Activated T-helper 1 cell treated with Interleukin-2 at 50 U/mL for 16 hours (primary cell): Measurements from ENCODE around the gene GABRR1.
"Not testable (repeated sequence)": the region's sequence is repeated elsewhere in the genome, so short reads cannot be mapped to it uniquely, and the experiment has no call there.

Experiments used
- DNase-seq: peaks from one replicate; pipeline ENCODE4 v3.0.0-alpha.2; 2020; ENCODE audit warnings: low read depth

The GABRR1 gene

DNA sequence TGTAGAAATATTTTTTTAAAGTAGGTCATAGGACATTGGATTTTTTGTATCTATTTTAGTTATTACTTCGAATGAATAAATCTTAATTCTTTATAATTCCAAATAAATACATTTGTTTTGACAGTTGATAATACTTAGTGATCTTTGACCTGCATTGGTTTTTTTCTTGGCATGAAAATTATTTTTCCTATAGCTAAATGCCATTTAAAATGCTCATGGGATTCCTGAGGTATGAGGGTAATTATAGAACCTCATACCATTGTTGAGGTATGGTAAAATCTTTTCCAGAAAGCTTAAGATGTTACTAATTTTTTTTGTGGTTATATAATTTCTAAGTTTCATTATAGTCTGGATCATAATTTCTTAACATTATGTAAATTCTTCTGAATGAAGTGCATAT is 63.0 kb downstream of the GABRR1 start:
- no peak for DNase-seq

GRCh38 chr6:89148016-89148750 is 69.0 kb downstream of the GABRR1 start:
- no peak for DNase-seq

- no peak for DNase-seq
Measured at GRCh38 chr6:89146718-89147700, 70.1 kb downstream of the GABRR1 start.

- DNase-seq = peak; percentile 38
Measured at GRCh38 chr6:89145956-89146717, 71.0 kb downstream of the GABRR1 start, which contains the start of gene PM20D2. Gene PM20D2, plus strand, starts transcription at chr6:89146055. Its CDS starts 90 bp downstream, at chr6:89146145.

GRCh38 chr6:89145091-89145955 is 71.8 kb downstream of the GABRR1 start:
- no peak for DNase-seq

DNA sequence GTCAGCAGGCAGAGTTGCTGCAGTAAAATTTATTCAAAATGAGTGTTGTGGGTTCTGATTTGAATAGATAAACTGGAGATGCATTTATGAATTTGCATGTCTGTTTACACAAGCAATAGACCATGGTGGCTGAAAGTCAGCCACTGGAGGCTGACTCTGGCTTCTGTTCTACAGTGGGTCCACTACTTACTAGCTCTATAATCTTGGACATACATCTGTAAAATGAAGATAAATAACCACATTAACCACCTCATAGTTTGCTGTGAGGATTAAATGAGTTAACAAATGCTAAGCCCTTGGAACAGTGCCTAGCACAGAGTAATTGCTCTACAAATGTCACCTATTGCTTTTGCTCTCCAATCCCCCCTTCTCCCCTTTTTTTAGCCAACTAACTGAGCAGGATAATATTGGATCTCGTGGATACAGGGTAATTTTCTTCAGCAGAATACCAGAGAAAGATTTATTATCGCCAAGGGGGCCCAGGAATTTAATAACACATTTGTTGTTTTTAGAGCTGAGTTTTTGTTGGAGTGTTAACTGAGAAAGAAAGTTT is 72.7 kb downstream of the GABRR1 start:
- no peak for DNase-seq

- DNase-seq = no peak
Measured at GRCh38 chr6:89140347-89141156, 76.6 kb downstream of the GABRR1 start.

GRCh38 chr6:89139509-89140346 is 77.4 kb downstream of the GABRR1 start:
- DNase-seq = no peak

- DNase-seq = no peak
Measured at GRCh38 chr6:89138173-89138572, 79.0 kb downstream of the GABRR1 start.

DNA sequence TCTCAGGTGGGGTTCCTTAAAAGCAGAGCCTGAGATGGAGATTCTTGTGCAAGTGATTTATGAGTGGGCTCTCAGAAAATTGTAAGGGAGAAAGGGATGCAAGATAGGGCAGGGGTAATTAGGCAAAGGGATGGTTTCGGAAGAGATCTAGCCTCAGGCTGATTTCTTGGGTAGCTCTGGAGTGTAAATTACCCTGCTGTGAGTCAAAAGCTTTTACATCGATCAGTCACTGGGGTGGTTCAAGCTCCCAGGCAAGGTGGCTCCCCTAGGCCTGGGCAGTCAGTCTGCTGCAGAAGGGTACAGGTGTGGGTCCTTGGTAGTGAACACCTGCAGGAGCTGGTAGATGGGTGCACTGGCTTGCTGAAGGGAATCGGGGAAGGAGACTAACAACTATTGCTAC is 82.4 kb downstream of the GABRR1 start:
- no peak for DNase-seq

- no peak for DNase-seq
Measured at GRCh38 chr6:89133981-89134380, 83.2 kb downstream of the GABRR1 start.

GRCh38 chr6:89132057-89132456 is 85.1 kb downstream of the GABRR1 start:
- no peak for DNase-seq

DNA sequence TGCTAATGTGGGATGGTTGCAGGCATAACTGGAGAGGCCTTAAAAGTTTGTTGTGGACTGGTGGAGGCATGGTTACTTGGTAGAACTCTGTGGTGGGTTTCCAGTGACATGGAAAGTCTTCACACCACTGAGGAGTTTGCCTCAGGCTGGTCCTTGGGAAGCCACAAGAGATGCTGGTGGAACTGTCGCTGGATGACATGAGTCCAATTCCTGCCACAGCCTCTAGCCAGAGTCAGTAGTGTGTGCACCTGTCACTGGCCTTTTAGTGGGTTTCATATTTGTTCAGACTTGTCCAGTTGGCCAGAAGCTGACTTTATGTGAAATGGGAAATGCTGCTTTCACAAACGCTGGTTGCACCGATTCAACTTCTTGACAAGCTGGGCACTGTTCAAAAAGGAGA is 85.6 kb downstream of the GABRR1 start:
- no peak for DNase-seq

DNA sequence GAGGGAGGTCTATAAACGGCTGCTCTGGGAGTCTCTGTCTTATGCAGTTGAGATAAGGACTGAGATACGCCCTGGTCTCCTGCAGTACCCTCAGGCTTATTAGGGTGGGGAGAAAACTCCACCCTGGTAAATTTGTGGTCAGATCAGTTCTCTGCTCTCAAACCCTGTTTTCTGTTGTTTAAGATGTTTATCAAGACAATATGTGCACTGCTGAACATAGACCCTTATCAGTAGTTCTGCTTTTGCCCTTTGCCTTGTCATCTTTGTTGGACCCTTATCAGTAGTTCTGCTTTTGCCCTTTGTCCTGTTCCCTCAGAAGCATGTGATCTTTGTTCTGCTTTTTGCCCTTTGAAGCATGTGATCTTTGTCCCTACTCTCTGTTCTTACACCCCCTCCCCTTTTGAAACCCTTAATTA is 88.9 kb downstream of the GABRR1 start:
- not testable (repeated sequence) for DNase-seq
